NB4 (cell line): ENCODE measurements around the gene FBXW4.
"Not testable (repeated sequence)": the region's sequence is repeated elsewhere in the genome, so short reads cannot be mapped to it uniquely, and the experiment has no call there.

Experiments used
- DNase-seq: peaks from one replicate; pipeline ENCODE4 v3.0.0; 2010; ENCODE audit warnings: low read depth
- H3K4me3 ChIP-seq: one replicate; pipeline ENCODE4 v1.5.1; 2011; ENCODE audit warnings: mild to moderate bottlenecking, low read depth, low read length, moderate library complexity
- MYC ChIP-seq: IDR thresholded peaks from 2 replicates; pipeline ENCODE4 v1.6.1; 2011; ENCODE audit warnings: low read depth, low read length
- POLR2A ChIP-seq: IDR thresholded peaks from 2 replicates; pipeline ENCODE4 v1.6.1; 2011; ENCODE audit warnings: mild to moderate bottlenecking; ENCODE audit not compliant: insufficient read length; ENCODE audit errors: extremely low read depth
- TF ChIP-seq, protein P1 (sequence below): IDR thresholded peaks from 2 replicates; pipeline ENCODE4 v1.6.1; 2011; ENCODE audit warnings: low read depth, low read length
- TF ChIP-seq, protein P2 (sequence below): IDR thresholded peaks from one replicate; pipeline ENCODE4 v1.5.1; 2012; ENCODE audit warnings: low read depth, low read length

FBXW4 gene

DNA sequence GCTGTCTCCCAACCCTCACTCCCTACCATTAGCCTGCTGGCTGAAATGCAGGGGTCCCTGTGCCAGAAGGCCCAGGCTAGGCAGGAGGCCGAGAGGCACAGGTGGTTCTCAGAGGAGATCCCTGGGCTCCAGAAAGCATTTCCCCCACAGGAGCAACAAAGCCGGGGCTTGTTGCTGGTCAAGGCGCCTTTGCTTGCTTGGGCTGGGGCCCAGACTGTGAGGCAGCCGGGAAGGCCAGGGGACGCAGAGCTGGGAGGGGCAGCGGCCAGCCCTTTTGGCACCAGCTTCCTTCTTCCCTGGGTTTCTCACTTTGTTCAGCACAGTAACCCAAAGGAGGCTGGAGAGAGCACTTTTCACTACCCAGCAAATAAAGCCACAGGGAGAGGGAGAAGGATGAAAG, 48.6 kb downstream of the FBXW4 start:
- no peak for DNase-seq
- no peak overlapping the region for H3K4me3 ChIP-seq
- TF ChIP-seq, protein P1, sequence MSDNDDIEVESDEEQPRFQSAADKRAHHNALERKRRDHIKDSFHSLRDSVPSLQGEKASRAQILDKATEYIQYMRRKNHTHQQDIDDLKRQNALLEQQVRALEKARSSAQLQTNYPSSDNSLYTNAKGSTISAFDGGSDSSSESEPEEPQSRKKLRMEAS, result no peak
- TF ChIP-seq, protein P2, sequence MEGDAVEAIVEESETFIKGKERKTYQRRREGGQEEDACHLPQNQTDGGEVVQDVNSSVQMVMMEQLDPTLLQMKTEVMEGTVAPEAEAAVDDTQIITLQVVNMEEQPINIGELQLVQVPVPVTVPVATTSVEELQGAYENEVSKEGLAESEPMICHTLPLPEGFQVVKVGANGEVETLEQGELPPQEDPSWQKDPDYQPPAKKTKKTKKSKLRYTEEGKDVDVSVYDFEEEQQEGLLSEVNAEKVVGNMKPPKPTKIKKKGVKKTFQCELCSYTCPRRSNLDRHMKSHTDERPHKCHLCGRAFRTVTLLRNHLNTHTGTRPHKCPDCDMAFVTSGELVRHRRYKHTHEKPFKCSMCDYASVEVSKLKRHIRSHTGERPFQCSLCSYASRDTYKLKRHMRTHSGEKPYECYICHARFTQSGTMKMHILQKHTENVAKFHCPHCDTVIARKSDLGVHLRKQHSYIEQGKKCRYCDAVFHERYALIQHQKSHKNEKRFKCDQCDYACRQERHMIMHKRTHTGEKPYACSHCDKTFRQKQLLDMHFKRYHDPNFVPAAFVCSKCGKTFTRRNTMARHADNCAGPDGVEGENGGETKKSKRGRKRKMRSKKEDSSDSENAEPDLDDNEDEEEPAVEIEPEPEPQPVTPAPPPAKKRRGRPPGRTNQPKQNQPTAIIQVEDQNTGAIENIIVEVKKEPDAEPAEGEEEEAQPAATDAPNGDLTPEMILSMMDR, result no peak
- TF ChIP-seq MYC, result no peak
- TF ChIP-seq POLR2A, result no peak

DNA sequence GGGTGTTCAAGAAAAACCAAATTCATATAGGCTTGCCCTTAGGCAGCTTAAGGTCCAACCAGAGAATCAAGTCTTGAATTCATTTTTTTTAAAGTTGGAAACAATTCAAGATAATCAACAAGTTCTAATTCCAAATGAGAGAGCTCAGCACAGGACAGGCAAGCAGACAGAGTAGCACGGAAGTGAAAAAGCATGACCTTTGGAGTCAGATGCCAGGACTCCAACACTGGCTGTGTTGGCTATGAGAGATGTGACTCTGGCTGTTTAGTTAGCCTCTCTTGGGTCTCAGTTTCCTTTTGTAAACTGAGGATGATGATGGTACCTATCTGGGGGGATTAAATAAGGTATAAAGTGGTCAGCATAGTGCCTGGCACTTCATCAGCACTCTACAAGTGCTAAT, 49.3 kb downstream of the FBXW4 start:
- TF ChIP-seq POLR2A (no peak), MYC (no peak)
- TF ChIP-seq, protein P2, result no peak
- TF ChIP-seq, protein P1, result no peak
- no peak overlapping the region for H3K4me3 ChIP-seq
- DNase-seq, result no peak

DNA sequence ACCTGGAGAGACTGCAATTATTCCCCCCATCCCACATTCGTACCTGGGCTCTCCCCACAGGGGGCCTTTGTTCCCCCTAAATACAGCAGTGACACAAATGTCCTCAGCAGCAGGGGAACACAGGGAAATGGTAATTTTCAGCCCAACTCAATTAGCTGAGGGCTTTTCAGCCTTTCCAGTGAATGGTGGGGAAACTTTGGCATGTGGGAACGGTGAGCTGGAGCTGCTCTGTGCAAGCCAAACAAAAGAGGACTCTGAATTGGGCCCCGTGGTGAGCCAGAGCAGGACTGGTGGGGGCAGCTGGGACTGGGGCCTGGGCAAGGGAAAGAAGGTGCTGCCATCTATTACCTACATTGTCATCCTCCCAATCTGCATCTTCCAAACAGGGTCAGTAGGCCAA, 51.0 kb downstream of the FBXW4 start:
- no peak overlapping the region for H3K4me3 ChIP-seq
- DNase-seq, result no peak
- TF ChIP-seq, protein P1, result no peak
- TF ChIP-seq MYC (no peak), POLR2A (no peak)
- TF ChIP-seq, protein P2, result no peak

DNA sequence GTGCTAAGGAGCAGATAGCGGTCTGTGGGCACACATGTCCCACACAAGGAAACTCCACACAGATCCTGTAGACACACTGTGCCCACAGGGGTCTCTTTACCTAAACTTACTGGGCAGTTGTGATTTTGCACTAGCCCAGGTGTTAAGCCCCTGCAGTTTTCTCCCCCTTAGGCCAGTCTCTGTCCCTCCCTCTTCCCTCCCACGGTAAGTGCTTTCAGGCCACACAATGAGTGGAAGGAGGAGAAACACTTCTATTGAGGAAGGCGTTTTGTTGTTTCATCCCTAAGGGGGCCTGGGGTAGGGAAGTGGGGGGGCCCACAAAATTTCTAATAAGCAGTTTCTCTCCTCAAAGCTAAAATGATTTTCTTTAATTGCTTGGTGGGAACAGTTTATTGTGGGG, 51.4 kb downstream of the FBXW4 start:
- TF ChIP-seq, protein P1, result no peak
- TF ChIP-seq, protein P2, result no peak
- no peak for TF ChIP-seq POLR2A
- TF ChIP-seq MYC, result no peak
- no peak overlapping the region for H3K4me3 ChIP-seq
- no peak for DNase-seq

DNA sequence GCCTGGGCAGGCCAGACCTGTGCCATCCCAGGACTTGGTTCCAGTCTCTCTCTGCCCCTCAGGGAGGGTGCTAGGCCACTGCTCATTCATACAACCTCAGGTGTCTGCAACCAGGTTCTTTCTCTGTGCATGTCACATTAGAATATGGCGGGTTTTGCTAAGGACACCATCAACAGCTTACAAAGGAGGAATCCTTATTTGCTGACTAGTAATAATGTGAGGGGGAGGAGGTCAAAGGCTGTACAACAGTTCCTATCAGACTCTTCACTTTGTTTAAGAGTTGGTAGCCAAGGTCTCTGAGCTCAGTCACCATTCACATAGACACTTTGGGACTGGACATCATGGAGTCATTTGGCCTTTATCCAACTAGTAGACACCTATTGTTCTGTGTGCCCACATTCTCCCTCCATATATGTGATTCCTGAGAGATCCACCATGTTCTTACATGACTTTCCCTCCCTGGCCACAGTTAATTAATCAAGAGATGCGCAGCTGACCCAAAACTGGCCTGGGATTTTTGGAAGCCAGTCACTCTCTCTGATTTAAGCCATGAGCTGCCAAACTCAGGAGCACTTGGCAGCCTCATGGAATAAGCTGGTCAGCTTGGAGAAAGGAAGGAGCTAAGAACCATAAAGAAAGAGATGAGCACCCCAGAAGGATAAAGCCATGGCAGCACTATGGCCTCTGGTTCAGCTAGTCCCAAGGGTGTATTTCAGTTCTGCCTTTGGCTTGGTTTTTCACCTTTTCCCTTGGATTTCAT, 55.6 kb downstream of the FBXW4 start:
- no peak for DNase-seq
- no peak for TF ChIP-seq MYC
- TF ChIP-seq, protein P1, result no peak
- TF ChIP-seq, protein P2, result no peak
- no peak for TF ChIP-seq POLR2A
- H3K4me3 ChIP-seq, result no peak overlapping the region

DNA sequence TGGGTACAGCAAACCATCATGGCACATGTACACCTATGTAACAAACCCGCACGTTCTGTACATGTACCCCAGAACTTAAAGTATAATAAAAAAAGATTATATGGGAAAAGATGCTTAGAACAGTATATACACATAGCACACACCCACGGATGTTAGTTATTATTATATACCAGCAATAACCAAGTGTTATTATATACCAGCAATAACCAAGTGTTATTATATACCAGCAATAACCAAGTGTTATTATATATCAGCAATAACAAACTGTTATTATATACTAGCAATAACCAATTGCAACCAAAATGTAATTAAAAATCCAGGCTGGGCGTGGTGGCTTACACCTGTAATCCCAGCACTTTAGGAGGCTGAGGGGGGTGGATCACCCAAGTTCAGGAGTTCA, 61.5 kb downstream of the FBXW4 start:
- H3K4me3 ChIP-seq, result not testable (repeated sequence)

More for the DNA sequence above, 61.5 kb downstream of the FBXW4 start:
- DNase-seq, result not testable (repeated sequence)
